Mesenchymal stem cell (in vitro differentiated cells and primary cell): ENCODE measurements around the gene PAM16.

Experiments used
- DNase-seq: peaks from one replicate; pipeline ENCODE4 v3.0.0-alpha.2; 2013
- H2AFZ ChIP-seq: one replicate; pipeline ENCODE4 v1.6.1; 2013; ENCODE audit warnings: low read depth, mild to moderate bottlenecking, control low read depth, inconsistent platforms, low read length, moderate library complexity
- H2AK5ac ChIP-seq: 2 replicates; pipeline ENCODE4 v1.6.1; 2013; ENCODE audit warnings: low read length, moderate library complexity, mild to moderate bottlenecking, inconsistent platforms; ENCODE audit not compliant: severe bottlenecking
- H2BK120ac ChIP-seq: one replicate; pipeline ENCODE4 v1.6.1; 2013; ENCODE audit warnings: low read depth, mild to moderate bottlenecking, inconsistent platforms, low read length, moderate library complexity
- H2BK12ac ChIP-seq, 2 experiments: one replicate each; pipeline ENCODE4 v1.6.1; 2013; ENCODE audit warnings: inconsistent platforms in 2 of 2, low read length in 2 of 2, mild to moderate bottlenecking in 2 of 2, moderate library complexity in 2 of 2, control low read depth in 1 of 2
- H2BK15ac ChIP-seq: one replicate; pipeline ENCODE4 v1.6.1; 2013; ENCODE audit warnings: mild to moderate bottlenecking, low read depth, inconsistent platforms; ENCODE audit not compliant: poor library complexity, severe bottlenecking
- H2BK5ac ChIP-seq: 2 replicates; pipeline ENCODE4 v1.6.1; 2013; ENCODE audit warnings: low read depth, mild to moderate bottlenecking, low read length, control low read depth, inconsistent platforms; ENCODE audit not compliant: poor library complexity, severe bottlenecking
- H3K14ac ChIP-seq, 2 experiments: one replicate each; pipeline ENCODE4 v1.6.1; 2013; ENCODE audit warnings: inconsistent platforms in 2 of 2, low read length in 2 of 2, control low read depth in 1 of 2, mild to moderate bottlenecking in 1 of 2, moderate library complexity in 1 of 2
- H3K18ac ChIP-seq, 2 experiments: one replicate each; pipeline ENCODE4 v1.6.1; 2013; ENCODE audit warnings: inconsistent platforms in 2 of 2, low read length in 2 of 2, control low read depth in 1 of 2, low read depth in 1 of 2, mild to moderate bottlenecking in 1 of 2
- H3K23ac ChIP-seq, 2 experiments: one replicate each; pipeline ENCODE4 v1.6.1; 2013; ENCODE audit warnings: inconsistent platforms in 2 of 2, low read length in 2 of 2, mild to moderate bottlenecking in 2 of 2, moderate library complexity in 2 of 2, control low read depth in 1 of 2
- H3K27ac ChIP-seq: 2 replicates; pipeline ENCODE4 v1.5.1; 2013; ENCODE audit warnings: mild to moderate bottlenecking, moderate library complexity, low read length, control low read depth, inconsistent platforms; ENCODE audit not compliant: poor library complexity, severe bottlenecking
- H3K27me3 ChIP-seq, 2 experiments: 2 replicates each; pipeline versions ENCODE4 v1.6.1 to v1.7.0; 2013; ENCODE audit warnings: low read length in 2 of 2, mild to moderate bottlenecking in 2 of 2, moderate library complexity in 2 of 2, control low read depth in 1 of 2, inconsistent platforms in 1 of 2; ENCODE audit not compliant: control insufficient read depth in 1 of 2, insufficient read depth in 1 of 2
- H3K36me3 ChIP-seq, 2 experiments: 2 replicates each; pipeline versions ENCODE4 v1.6.1 to v1.7.0; 2013; ENCODE audit warnings: low read length in 2 of 2, control low read depth in 1 of 2, inconsistent platforms in 1 of 2, low read depth in 1 of 2, mild to moderate bottlenecking in 1 of 2; ENCODE audit not compliant: insufficient read depth in 2 of 2, control insufficient read depth in 1 of 2
- H3K4ac ChIP-seq, 2 experiments: one replicate each; pipeline ENCODE4 v1.6.1; 2013; ENCODE audit warnings: inconsistent platforms in 2 of 2, low read length in 2 of 2, mild to moderate bottlenecking in 2 of 2, moderate library complexity in 2 of 2, control low read depth in 1 of 2, low read depth in 1 of 2
- H3K4me1 ChIP-seq: 2 replicates; pipeline ENCODE4 v1.6.1; 2013; ENCODE audit warnings: low read depth, low read length, control low read depth; ENCODE audit not compliant: control insufficient read depth, insufficient read depth
- H3K4me2 ChIP-seq: 2 replicates; pipeline ENCODE4 v1.6.1; 2013; ENCODE audit warnings: low read length, mild to moderate bottlenecking, inconsistent platforms; ENCODE audit not compliant: poor library complexity, severe bottlenecking
- H3K4me3 ChIP-seq, 2 experiments: 2 replicates each; pipeline versions ENCODE4 v1.5.1 to v1.7.0; 2013; ENCODE audit warnings: low read length in 2 of 2, mild to moderate bottlenecking in 2 of 2, control low read depth in 1 of 2, low read depth in 1 of 2; ENCODE audit not compliant: insufficient read depth in 1 of 2
- H3K79me1 ChIP-seq: replicated peaks from 2 replicates; pipeline ENCODE4 v1.6.1; 2013; ENCODE audit warnings: mild to moderate bottlenecking, control low read depth, low read length, inconsistent platforms; ENCODE audit not compliant: poor library complexity, severe bottlenecking
- H3K9ac ChIP-seq: 2 replicates; pipeline ENCODE4 v1.7.0; 2013; ENCODE audit warnings: mild to moderate bottlenecking, low read length, moderate library complexity
- H3K9me3 ChIP-seq: 2 replicates; pipeline ENCODE4 v1.7.0; 2013; ENCODE audit warnings: mild to moderate bottlenecking, low read length; ENCODE audit not compliant: control insufficient read depth
- H4K8ac ChIP-seq: one replicate; pipeline ENCODE4 v1.6.1; 2013; ENCODE audit warnings: inconsistent platforms, mild to moderate bottlenecking, low read length, moderate library complexity
- H4K91ac ChIP-seq: one replicate; pipeline ENCODE4 v1.6.1; 2013; ENCODE audit warnings: mild to moderate bottlenecking, low read length, inconsistent platforms
- WGBS: methylation state at CpG from one replicate; pipeline ENCODE4 v1.1.7; 2013; ENCODE audit warnings: mixed read lengths; 5-methylcytosine and 5-hydroxymethylcytosine counted together

PAM16 gene

DNA sequence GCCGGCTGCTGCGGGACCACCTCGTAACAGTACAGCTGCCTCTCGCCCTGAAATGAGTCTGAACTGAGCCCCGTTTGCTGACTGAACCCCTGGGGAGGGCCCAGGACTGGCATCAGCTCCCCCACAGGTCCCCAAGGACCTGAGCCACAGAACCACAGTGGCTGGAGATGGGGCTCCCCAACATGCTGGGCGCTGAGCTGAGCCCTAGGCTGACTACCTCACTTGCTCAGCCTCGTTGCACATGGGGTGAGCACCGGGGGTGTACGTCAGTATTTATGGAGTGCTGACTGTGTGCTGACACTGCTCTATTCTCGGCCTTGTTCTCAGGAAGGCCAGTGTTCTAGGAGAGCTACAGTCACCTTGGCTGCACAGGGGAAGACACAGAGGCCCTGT is 13.9 kb upstream of the PAM16 start:
- Histone ChIP-seq H4K8ac (no peak overlapping the region), H2AFZ (no peak overlapping the region), H3K36me3 (peaks cover 5 to 54% of the 10 kb centered on the region in 2 experiments), H3K27me3 (no peaks in the 10 kb centered on the region), H2BK15ac (no peak overlapping the region), H3K9me3 (no peaks in the 10 kb centered on the region), H3K9ac (no peak overlapping the region), H2BK12ac (no peak overlapping the region), H3K27ac (no peak overlapping the region), H2AK5ac (no peak overlapping the region), H3K79me1 (no peaks in the 10 kb centered on the region), H3K18ac (no peak overlapping the region), H4K91ac (no peak overlapping the region), H2BK5ac (no peak overlapping the region), H3K4me2 (no peak overlapping the region), H3K4me3 (no peak overlapping the region), H2BK120ac (no peak overlapping the region), H3K4ac (no peak overlapping the region), H3K4me1 (peaks cover 31% of the 10 kb centered on the region), H3K23ac (no peak overlapping the region), H3K14ac (no peak overlapping the region)
- WGBS: 97% methylated on average over 10 of the region's 10 CpGs
- DNase-seq: no peak

DNA sequence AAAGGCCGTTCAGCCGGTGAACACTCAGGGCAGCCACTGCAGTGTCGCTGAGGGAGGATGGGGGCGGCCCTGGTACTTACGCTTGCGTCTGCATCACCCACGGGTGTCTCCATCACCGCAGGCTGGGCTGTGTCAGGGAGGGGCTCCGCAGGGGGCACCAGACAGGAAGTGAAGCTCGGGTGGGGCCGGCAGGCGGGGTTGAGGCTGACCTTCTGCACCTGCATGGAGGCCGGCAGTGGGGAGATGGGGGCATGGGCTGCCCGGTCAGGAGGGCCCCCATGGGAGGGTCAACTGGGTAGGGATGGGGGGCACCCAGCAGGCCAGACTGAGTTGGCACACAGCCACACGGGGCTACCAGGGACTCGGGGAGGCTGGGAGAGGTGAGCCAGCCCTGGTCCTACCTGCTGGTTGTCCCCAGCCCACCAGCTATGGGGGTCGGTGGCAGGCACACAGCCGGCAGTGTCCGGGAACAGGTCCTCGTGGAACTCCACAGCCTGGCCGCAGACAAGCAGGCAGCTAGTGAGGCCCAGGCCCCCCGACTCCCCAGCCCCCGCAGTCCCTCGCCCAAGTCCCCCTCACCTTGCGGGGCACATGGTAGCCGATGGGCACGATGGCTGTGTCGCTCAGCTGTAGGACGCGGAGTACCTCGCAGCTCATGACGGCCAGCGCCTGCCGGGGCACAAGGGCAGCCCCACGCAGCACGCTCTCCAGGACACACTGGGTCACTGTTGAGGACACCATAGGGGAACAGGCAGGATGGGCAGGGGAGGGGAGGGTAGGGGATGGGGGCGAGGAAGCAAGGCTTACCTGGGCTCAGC is 13.3 kb upstream of the PAM16 start:
- Histone ChIP-seq H2AK5ac (no peak overlapping the region), H3K4me2 (no peak overlapping the region), H3K27me3 (no peaks in the 10 kb centered on the region), H3K4ac (no peak overlapping the region), H4K91ac (peak overlapping the region; percentile 27), H3K14ac (no peak overlapping the region), H3K4me1 (peaks cover 25% of the 10 kb centered on the region), H3K4me3 (no peak overlapping the region), H2BK12ac (peak overlapping the region in 1 of 2 experiments; percentile 4), H2AFZ (no peak overlapping the region), H3K79me1 (no peaks in the 10 kb centered on the region), H3K23ac (no peak overlapping the region), H3K9ac (no peak overlapping the region), H2BK5ac (no peak overlapping the region), H3K36me3 (peaks cover 5 to 55% of the 10 kb centered on the region in 2 experiments), H3K18ac (peak overlapping the region in 1 of 2 experiments; percentile 30), H2BK15ac (no peak overlapping the region), H2BK120ac (no peak overlapping the region), H3K9me3 (no peaks in the 10 kb centered on the region), H3K27ac (no peak overlapping the region), H4K8ac (no peak overlapping the region)
- no peak for DNase-seq
- WGBS: 93% methylated on average over 37 of the region's 37 CpGs

DNA sequence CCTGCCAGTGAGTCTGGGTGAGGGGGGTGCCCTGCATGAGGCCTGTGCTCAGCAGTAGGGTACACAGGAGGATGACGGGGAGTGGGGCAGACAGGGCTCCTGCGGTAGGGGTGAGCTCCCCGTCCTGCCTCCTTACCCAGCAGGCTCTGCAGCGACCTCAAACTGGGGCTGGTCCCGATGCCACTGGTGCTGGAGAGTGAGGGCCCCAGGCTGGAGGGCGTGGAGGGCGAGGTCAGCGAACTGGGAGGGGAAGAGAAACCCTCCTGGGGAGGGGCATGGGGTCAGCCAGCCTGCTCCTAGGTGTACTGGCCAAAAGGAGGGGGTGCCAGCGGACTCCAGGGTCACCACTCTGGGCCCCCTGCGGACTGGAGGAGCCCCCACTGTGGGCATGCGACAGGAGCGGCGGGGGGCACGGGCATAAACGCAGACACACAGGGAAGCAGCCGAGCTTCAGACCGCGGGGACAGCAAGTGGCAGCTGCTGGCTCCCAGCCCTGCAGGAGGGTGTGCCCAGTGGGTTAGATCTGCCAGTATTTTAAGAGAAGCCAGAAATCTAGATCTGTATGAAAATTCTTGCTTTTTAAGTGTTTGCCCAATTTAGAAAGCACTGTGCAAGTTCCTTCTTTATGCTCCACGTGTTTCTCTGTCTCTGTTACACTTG is 11.5 kb upstream of the PAM16 start:
- H3K79me1 ChIP-seq: no peaks in the 10 kb centered on the region
- H3K4ac ChIP-seq: peak overlapping the region in 1 of 2 experiments; percentile 18
- H4K8ac ChIP-seq: no peak overlapping the region
- H3K9ac ChIP-seq: no peak overlapping the region
- no peaks in the 10 kb centered on the region for H3K27me3 ChIP-seq
- no peak overlapping the region for H2AFZ ChIP-seq
- H3K18ac ChIP-seq: no peak overlapping the region
- H3K14ac ChIP-seq: no peak overlapping the region
- WGBS: 92% methylated on average over 19 of the region's 19 CpGs
- H3K23ac ChIP-seq: no peak overlapping the region
- H2BK12ac ChIP-seq: no peak overlapping the region
- H2AK5ac ChIP-seq: no peak overlapping the region
- no peak overlapping the region for H3K4me2 ChIP-seq
- no peak overlapping the region for H2BK15ac ChIP-seq
- H3K9me3 ChIP-seq: no peaks in the 10 kb centered on the region
- no peak overlapping the region for H3K4me3 ChIP-seq
- peaks cover 19% of the 10 kb centered on the region for H3K4me1 ChIP-seq
- peaks cover 5 to 64% of the 10 kb centered on the region in 2 experiments for H3K36me3 ChIP-seq
- no peak for DNase-seq
- H3K27ac ChIP-seq: no peak overlapping the region
- no peak overlapping the region for H2BK120ac ChIP-seq
- H4K91ac ChIP-seq: peak overlapping the region; percentile 7
- no peak overlapping the region for H2BK5ac ChIP-seq

DNA sequence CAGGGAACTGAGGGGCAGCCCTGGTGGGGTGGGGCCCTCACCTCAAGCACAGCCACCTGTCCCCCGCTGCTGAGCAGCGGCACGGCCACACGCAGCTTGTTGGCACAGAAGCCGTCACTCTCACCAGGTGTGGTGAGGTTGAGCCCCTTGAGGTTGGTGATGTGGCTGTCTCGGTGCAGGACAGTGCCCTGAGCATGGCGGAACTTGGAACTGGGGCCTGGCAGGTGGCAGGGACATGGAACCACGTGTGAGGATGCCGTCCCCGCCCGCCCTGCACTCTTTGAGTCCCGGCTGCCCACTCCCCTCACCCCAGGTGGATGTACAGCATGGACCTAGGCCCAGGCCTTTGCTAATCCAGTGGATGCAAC is 10.8 kb upstream of the PAM16 start:
- H3K18ac ChIP-seq: no peak overlapping the region
- DNase-seq: no peak
- H3K36me3 ChIP-seq: peaks cover 5 to 63% of the 10 kb centered on the region in 2 experiments
- H2AFZ ChIP-seq: no peak overlapping the region
- no peaks in the 10 kb centered on the region for H3K9me3 ChIP-seq
- no peak overlapping the region for H3K14ac ChIP-seq
- H2AK5ac ChIP-seq: no peak overlapping the region
- H3K4me1 ChIP-seq: peaks cover 19% of the 10 kb centered on the region
- no peaks in the 10 kb centered on the region for H3K27me3 ChIP-seq
- H3K27ac ChIP-seq: no peak overlapping the region
- 93% methylated on average over 12 of the region's 12 CpGs for WGBS
- H3K23ac ChIP-seq: no peak overlapping the region
- H2BK5ac ChIP-seq: no peak overlapping the region
- H3K79me1 ChIP-seq: no peaks in the 10 kb centered on the region
- H3K9ac ChIP-seq: no peak overlapping the region
- peak overlapping the region in 1 of 2 experiments; percentile 4 for H2BK12ac ChIP-seq
- H4K8ac ChIP-seq: no peak overlapping the region
- no peak overlapping the region for H3K4ac ChIP-seq
- H4K91ac ChIP-seq: no peak overlapping the region
- H2BK15ac ChIP-seq: no peak overlapping the region
- no peak overlapping the region for H3K4me3 ChIP-seq
- no peak overlapping the region for H2BK120ac ChIP-seq
- no peak overlapping the region for H3K4me2 ChIP-seq
